Activated naive CD8-positive, alpha-beta T cell treated with anti-CD3 and anti-CD28 coated beads for 36 hours (primary cell): ENCODE results near the gene LDB2. TPM values are rescaled to one million over a fixed set of nuclear protein-coding genes. Genes with fewer than 3 reads are reported as not detected.

Experiments used
- DNase-seq: peaks from one replicate; pipeline ENCODE4 v3.0.0; 2021
- H3K27ac Mint-ChIP-seq: one replicate; pipeline ENCODE4 v1.8.0; 2022; ENCODE audit warnings: mild to moderate bottlenecking, moderate library complexity, mixed read lengths
- H3K27me3 Mint-ChIP-seq: one replicate; pipeline ENCODE4 v1.8.0; 2022; ENCODE audit warnings: mild to moderate bottlenecking, mixed read lengths
- H3K36me3 Mint-ChIP-seq: one replicate; pipeline ENCODE4 v1.8.0; 2021; ENCODE audit warnings: mild to moderate bottlenecking, mixed read lengths
- H3K4me1 Mint-ChIP-seq: one replicate; pipeline ENCODE4 v1.8.0; 2021; ENCODE audit warnings: mixed read lengths
- H3K4me3 Mint-ChIP-seq: one replicate; pipeline ENCODE4 v1.8.0; 2022; ENCODE audit warnings: mild to moderate bottlenecking, moderate library complexity, mixed read lengths
- H3K9me3 Mint-ChIP-seq: one replicate; pipeline ENCODE4 v1.8.0; 2022; ENCODE audit warnings: mixed read lengths
- total RNA-seq, 2 experiments: library from RNA; stranded (reverse); gene quantifications; one replicate each; pipeline ENCODE4 v1.2.3, GENCODE V29; 2021

The LDB2 gene
- total RNA-seq, 2 experiments from 2014 or later, result not detected

- no peak for DNase-seq
- no peaks in the 10 kb centered on the region for H3K27me3 Mint-ChIP-seq
- no peak overlapping the region for H3K27ac Mint-ChIP-seq
- no peaks in the 10 kb centered on the region for H3K36me3 Mint-ChIP-seq
- H3K4me3 Mint-ChIP-seq, result no peak overlapping the region
- no peaks in the 10 kb centered on the region for H3K4me1 Mint-ChIP-seq
- H3K9me3 Mint-ChIP-seq, result no peaks in the 10 kb centered on the region
Measured at GRCh38 chr4:16750216-16750615, 148.2 kb downstream of the LDB2 start.

GRCh38 chr4:16745887-16746286 is 152.6 kb downstream of the LDB2 start:
- no peaks in the 10 kb centered on the region for H3K4me1 Mint-ChIP-seq
- H3K9me3 Mint-ChIP-seq, result no peaks in the 10 kb centered on the region
- no peak overlapping the region for H3K27ac Mint-ChIP-seq
- H3K27me3 Mint-ChIP-seq, result peaks cover 4% of the 10 kb centered on the region
- DNase-seq, result no peak
- H3K4me3 Mint-ChIP-seq, result no peak overlapping the region
- no peaks in the 10 kb centered on the region for H3K36me3 Mint-ChIP-seq

- Mint-ChIP-seq H3K27me3 (peaks cover 4% of the 10 kb centered on the region), H3K4me3 (no peak overlapping the region), H3K4me1 (no peaks in the 10 kb centered on the region), H3K27ac (no peak overlapping the region), H3K9me3 (no peaks in the 10 kb centered on the region), H3K36me3 (no peaks in the 10 kb centered on the region)
- DNase-seq, result no peak
Measured at GRCh38 chr4:16745009-16745635, 153.3 kb downstream of the LDB2 start.

DNA sequence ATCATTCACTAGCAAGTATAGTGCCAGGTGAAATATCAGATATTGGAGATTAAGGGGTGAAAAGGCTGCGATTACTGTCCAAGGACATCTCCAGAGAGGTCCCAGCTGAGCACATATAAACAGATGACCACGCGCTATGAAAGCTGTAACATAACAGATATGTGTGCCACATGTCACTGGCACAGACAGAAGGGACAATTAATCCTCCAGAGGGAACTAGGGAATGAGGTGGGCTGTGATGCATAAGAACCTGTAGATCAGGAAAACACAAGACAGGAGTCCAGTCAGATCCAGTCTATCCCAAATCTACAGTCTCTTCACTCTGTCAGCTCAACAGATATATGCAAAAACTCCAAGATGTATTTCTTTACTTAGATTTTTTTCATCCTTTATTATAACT is 157.2 kb downstream of the LDB2 start:
- Mint-ChIP-seq H3K36me3 (no peaks in the 10 kb centered on the region), H3K27ac (no peak overlapping the region), H3K4me1 (no peaks in the 10 kb centered on the region), H3K4me3 (no peak overlapping the region), H3K9me3 (no peaks in the 10 kb centered on the region), H3K27me3 (peaks cover 4% of the 10 kb centered on the region)
- no peak for DNase-seq

GRCh38 chr4:16739997-16740624 is 158.3 kb downstream of the LDB2 start:
- Mint-ChIP-seq H3K36me3 (no peaks in the 10 kb centered on the region), H3K27me3 (peaks cover 4% of the 10 kb centered on the region), H3K27ac (no peak overlapping the region), H3K4me1 (no peaks in the 10 kb centered on the region), H3K4me3 (no peak overlapping the region), H3K9me3 (no peaks in the 10 kb centered on the region)
- no peak for DNase-seq

- Mint-ChIP-seq H3K4me1 (no peaks in the 10 kb centered on the region), H3K27me3 (peaks cover 4% of the 10 kb centered on the region), H3K4me3 (no peak overlapping the region), H3K27ac (no peak overlapping the region), H3K9me3 (no peaks in the 10 kb centered on the region), H3K36me3 (no peaks in the 10 kb centered on the region)
- no peak for DNase-seq
Measured at GRCh38 chr4:16738558-16738957, 159.9 kb downstream of the LDB2 start.

DNA sequence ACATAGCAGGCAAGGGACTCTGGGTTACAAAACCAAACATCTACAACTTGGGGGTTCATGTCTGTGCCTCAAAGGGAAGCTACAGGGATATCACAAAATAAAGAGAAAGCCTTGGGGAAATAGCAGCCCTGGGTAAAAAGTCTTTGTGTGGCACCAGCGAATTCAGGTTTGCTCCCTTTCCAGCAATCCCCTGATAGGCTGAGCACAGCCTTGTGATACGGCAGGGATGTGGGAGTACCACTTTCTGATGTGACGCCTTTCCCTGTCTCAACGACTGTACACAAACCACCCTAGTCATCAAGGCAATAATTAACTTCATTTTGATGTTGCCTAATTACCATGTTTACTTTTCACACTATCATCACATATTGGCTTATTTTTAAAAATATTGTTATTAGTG is 164.9 kb downstream of the LDB2 start:
- no peak overlapping the region for H3K4me3 Mint-ChIP-seq
- H3K27me3 Mint-ChIP-seq, result no peaks in the 10 kb centered on the region
- H3K4me1 Mint-ChIP-seq, result no peaks in the 10 kb centered on the region
- H3K36me3 Mint-ChIP-seq, result no peaks in the 10 kb centered on the region
- no peak for DNase-seq
- no peaks in the 10 kb centered on the region for H3K9me3 Mint-ChIP-seq
- H3K27ac Mint-ChIP-seq, result no peak overlapping the region

DNA sequence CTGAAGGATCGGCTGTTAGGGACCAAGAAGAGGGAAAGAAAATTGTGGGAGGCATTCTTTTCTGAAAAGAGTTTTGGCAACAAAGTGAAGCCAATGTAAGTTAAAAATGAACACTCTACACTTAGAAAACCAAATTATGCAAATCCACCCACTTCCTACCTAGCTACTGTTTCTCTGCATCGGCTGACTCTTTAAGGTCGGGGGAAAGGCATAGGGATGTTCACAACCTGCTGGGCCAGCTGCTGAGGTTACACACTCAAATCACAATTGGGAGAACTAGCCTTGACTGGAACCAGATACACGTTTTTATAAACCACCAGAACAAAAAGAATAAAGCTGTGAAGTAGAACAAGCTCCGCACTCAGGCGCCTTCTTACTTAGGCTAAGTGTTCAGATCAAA is 165.7 kb downstream of the LDB2 start:
- Mint-ChIP-seq H3K27ac (no peak overlapping the region), H3K27me3 (no peaks in the 10 kb centered on the region), H3K36me3 (no peaks in the 10 kb centered on the region), H3K9me3 (no peaks in the 10 kb centered on the region), H3K4me3 (no peak overlapping the region), H3K4me1 (no peaks in the 10 kb centered on the region)
- no peak for DNase-seq

DNA sequence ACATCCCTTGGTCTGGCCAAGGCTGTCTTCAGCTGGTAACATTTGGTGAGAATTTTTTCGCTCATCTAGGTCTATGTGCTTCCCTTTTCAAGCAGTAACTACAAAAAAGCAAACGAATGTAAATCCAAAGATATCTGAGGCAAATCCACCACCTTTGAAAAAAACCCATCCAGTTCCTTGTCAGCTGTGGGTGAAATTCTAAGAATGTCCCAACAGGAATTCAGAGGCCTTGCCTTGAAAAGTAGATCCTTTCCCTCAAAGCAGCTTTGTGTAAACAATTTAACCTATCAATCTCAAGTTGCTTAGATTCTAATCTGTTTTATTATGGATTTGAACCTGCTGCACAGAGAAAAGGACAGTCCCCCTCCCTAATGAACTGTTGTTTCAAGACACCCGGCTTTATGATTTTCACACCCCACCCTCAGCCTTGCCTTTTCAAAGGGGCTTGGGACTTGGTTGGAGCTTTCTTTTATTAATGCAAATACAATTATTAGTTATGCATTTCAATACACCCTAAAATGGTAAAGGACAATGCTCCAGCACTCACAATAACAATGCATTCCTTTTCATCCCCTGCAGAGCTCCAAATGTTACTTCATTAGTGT is 166.6 kb downstream of the LDB2 start:
- H3K9me3 Mint-ChIP-seq, result no peaks in the 10 kb centered on the region
- H3K36me3 Mint-ChIP-seq, result no peaks in the 10 kb centered on the region
- no peaks in the 10 kb centered on the region for H3K27me3 Mint-ChIP-seq
- H3K4me3 Mint-ChIP-seq, result no peak overlapping the region
- no peak for DNase-seq
- no peak overlapping the region for H3K27ac Mint-ChIP-seq
- no peaks in the 10 kb centered on the region for H3K4me1 Mint-ChIP-seq

DNA sequence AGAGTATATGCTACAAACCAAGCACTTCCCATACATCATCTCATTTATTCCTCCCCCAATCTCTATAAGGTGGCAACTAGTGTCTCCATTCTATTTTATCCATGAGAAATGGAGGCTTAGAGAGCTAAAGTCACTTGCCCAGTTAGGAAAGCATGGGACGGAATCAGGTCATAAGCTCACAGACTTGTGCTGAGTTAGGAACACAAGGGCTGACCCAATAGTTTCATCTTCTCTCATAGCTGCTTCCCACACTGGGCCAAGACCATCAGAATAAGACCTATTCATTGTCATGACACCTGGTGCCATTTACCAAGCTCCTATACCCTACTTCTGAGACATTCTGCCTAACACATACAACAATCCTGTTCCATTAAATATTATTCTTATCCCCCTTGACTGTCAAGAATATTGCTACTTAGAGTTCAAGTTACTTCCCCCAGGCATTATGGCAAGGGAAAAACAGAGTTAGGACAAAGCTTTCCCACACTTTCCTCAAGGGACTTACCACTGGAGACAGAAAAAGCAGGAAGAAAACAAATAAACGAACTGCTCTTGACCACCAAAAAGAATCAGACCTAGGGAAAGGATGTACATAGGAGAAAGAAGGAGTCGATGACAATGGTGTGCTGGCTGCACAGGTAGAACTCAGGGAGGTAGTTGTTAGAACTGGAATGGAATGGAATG is 167.8 kb downstream of the LDB2 start:
- Mint-ChIP-seq H3K4me3 (no peak overlapping the region), H3K9me3 (no peaks in the 10 kb centered on the region), H3K4me1 (no peaks in the 10 kb centered on the region), H3K36me3 (no peaks in the 10 kb centered on the region), H3K27me3 (no peaks in the 10 kb centered on the region), H3K27ac (no peak overlapping the region)
- no peak for DNase-seq

- Mint-ChIP-seq H3K4me3 (no peak overlapping the region), H3K9me3 (peaks cover 3% of the 10 kb centered on the region), H3K36me3 (no peaks in the 10 kb centered on the region), H3K27me3 (no peaks in the 10 kb centered on the region), H3K27ac (no peak overlapping the region), H3K4me1 (no peaks in the 10 kb centered on the region)
- no peak for DNase-seq
Measured at GRCh38 chr4:16729336-16729735, 169.1 kb downstream of the LDB2 start.

DNA sequence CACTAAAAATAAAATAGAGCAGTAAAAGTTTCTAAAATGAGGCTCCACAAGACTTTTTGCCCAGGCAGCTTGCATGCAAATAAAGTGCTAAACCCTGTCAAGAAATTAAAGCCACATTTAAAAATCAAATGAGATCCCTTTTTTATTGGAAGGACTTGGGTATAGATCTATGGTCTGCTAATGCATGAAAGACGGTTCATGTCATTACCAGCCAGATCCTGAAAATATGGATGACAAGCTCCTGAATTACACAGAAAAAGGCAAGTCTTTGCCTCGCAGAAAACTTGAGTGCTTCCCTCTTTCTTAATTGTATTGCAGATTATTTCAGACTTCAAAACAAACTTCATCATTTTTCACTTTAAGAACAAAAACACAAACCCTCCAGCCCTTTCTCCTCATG is 169.6 kb downstream of the LDB2 start:
- no peak for DNase-seq
- H3K4me3 Mint-ChIP-seq, result no peak overlapping the region
- no peak overlapping the region for H3K27ac Mint-ChIP-seq
- no peaks in the 10 kb centered on the region for H3K36me3 Mint-ChIP-seq
- H3K4me1 Mint-ChIP-seq, result no peaks in the 10 kb centered on the region
- no peaks in the 10 kb centered on the region for H3K27me3 Mint-ChIP-seq
- H3K9me3 Mint-ChIP-seq, result peaks cover 3% of the 10 kb centered on the region

DNA sequence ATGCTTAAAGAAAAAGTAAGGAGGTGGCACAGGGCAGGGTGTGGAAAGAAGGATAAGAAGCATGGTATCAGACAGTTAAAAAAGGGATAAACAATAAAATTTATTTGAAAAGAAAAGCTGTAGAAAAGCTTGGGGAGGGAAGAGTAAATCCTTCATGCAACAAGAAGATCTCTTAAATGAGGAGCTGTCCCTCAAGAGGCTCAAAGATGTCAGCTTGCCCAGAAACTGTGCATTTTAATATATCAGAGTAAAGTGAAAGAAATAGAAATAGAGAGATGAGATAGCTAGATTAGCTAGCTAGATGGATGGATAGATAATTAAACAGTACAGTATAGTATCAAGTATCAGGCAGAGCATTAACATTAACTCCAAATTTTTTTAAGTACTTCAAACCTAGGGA is 170.3 kb downstream of the LDB2 start:
- H3K27me3 Mint-ChIP-seq, result no peaks in the 10 kb centered on the region
- H3K36me3 Mint-ChIP-seq, result no peaks in the 10 kb centered on the region
- peaks cover 5% of the 10 kb centered on the region for H3K9me3 Mint-ChIP-seq
- no peak for DNase-seq
- H3K27ac Mint-ChIP-seq, result no peak overlapping the region
- H3K4me3 Mint-ChIP-seq, result no peak overlapping the region
- no peaks in the 10 kb centered on the region for H3K4me1 Mint-ChIP-seq

- no peak for DNase-seq
- Mint-ChIP-seq H3K36me3 (no peaks in the 10 kb centered on the region), H3K27ac (no peak overlapping the region), H3K9me3 (peaks cover 5% of the 10 kb centered on the region), H3K27me3 (no peaks in the 10 kb centered on the region), H3K4me3 (no peak overlapping the region), H3K4me1 (no peaks in the 10 kb centered on the region)
Measured at GRCh38 chr4:16727218-16727617, 171.2 kb downstream of the LDB2 start.

DNA sequence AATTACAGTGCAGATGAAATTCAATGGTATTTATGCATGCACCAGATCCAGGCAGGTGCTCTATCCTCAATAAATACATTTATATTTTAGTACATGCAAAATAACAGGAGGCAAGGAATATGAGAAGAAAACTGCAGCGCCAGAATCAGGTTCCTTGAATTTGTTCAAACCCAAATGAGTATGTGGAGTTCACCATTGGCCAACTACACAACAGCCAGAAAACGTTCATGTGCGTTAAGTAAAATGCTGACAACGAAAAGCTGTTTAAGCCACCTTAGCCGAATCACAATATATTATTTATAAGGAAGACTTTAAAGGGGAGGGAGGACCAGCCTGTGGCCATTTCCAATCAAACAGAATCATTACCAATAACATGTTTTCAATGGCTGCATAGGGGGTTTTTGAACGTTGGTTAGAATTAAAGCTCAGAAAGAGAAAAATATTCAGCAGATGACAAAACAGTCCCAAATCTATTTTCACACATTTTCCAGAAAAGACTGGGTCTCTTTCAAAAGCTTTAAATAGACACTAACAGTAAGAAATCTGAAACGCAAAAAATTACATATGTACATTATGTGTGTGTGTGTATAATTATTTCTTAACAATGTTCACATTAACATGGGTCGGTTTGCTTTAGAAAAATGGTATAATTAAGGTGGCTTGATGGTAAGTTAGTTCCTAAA is 171.9 kb downstream of the LDB2 start:
- no peak for DNase-seq
- Mint-ChIP-seq H3K4me1 (no peaks in the 10 kb centered on the region), H3K4me3 (no peak overlapping the region), H3K36me3 (no peaks in the 10 kb centered on the region), H3K27ac (no peak overlapping the region), H3K27me3 (no peaks in the 10 kb centered on the region), H3K9me3 (peaks cover 5% of the 10 kb centered on the region)
